Activated T-cell treated with anti-CD3 and anti-CD28 coated beads, Interleukin-2, amount 50 U/mL, for 72 hours (primary cell): Measurements from ENCODE around the gene LAMA2. TPM values are rescaled to one million over a fixed set of nuclear protein-coding genes. Genes with fewer than 3 reads are reported as not detected.

Source experiments
- ATAC-seq, 2 donors: fragments of 150-1000 bp; cut with Tn5 transposase; replicated peaks in 1 of 2; 2 replicates each; pipeline ENCODE4 v1.10.0; 2021; ENCODE audit warnings: moderate library complexity in 2 of 2, mild to moderate bottlenecking in 1 of 2
- DNase-seq, 2 donors: peaks; one replicate each; pipeline ENCODE4 v3.0.0; 2021 to 2022; ENCODE audit warnings: mixed read lengths in 1 of 2
- H3K27ac Mint-ChIP-seq: one replicate; pipeline ENCODE4 v1.8.0; 2022; ENCODE audit warnings: mild to moderate bottlenecking, moderate library complexity, mixed read lengths
- H3K27me3 Mint-ChIP-seq: one replicate; pipeline ENCODE4 v1.8.0; 2022; ENCODE audit warnings: low read depth, mixed read lengths
- H3K36me3 Mint-ChIP-seq, 2 donors: one replicate each; pipeline ENCODE4 v1.8.0; 2022; ENCODE audit warnings: mixed read lengths in 2 of 2, mild to moderate bottlenecking in 1 of 2; ENCODE audit not compliant: insufficient read depth in 2 of 2
- H3K4me1 Mint-ChIP-seq: one replicate; pipeline ENCODE4 v1.8.0; 2022; ENCODE audit warnings: low read depth, mixed read lengths
- H3K4me3 Mint-ChIP-seq, 2 donors: one replicate each; pipeline ENCODE4 v1.8.0; 2022; ENCODE audit warnings: mild to moderate bottlenecking in 2 of 2, mixed read lengths in 2 of 2, moderate library complexity in 2 of 2
- H3K9me3 Mint-ChIP-seq, 2 donors: one replicate each; pipeline ENCODE4 v1.8.0; 2022; ENCODE audit warnings: mixed read lengths in 2 of 2
- total RNA-seq, 2 donors: library from RNA; stranded (reverse); gene quantifications; one replicate each; pipeline ENCODE4 v1.2.3, GENCODE V29; 2022

The LAMA2 gene
- total RNA-seq, 2 donors from 2014 or later = 0.05 TPM; not detected in 1

DNA sequence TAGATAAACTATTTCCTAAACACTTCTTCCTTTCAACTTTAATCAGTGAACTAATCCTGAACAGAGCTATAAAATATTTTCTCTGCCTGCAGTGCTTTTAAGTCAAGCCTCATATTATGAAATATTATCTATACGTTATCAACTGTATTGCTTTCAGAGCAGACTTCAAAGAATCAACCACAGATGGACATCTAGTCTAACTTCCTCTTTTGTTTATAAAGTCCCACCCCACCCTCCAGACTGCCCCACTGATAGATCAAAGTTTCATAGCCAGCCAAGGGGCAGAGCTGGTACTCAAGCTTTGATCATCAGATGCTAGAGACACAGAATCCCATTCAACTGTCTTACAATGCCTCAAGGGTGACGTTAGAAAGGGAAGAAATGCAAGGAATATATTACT is 308.3 kb downstream of the LAMA2 start:
- Mint-ChIP-seq H3K9me3 (no peaks in the 10 kb centered on the region), H3K4me1 (no peaks in the 10 kb centered on the region), H3K36me3 (no peaks in the 10 kb centered on the region), H3K27ac (no peak overlapping the region), H3K4me3 (no peak overlapping the region), H3K27me3 (peaks cover 4% of the 10 kb centered on the region)
- DNase-seq = no peak
- no peak for ATAC-seq

DNA sequence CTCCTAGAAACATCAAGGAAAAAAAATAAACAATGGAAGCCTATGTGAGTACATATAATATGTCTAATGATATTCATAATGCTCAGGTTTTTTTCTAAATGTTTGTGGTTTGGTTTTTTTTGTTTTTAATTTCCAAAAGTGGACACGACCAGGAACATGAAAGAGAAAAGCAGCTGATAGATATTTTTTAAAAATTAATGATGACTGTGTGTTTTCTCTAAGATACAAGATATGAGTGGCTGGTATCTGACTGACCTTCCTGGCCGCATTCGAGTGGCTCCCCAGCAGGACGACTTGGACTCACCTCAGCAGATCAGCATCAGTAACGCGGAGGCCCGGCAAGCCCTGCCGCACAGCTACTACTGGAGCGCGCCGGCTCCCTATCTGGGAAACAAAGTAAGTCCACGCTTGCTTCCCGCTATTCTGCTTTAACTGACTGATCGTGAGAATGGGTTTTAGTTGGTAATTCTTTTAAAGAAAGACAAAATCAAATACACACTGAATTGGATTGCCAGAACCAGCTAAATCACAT is 309.6 kb downstream of the LAMA2 start:
- no peak for ATAC-seq
- Mint-ChIP-seq H3K4me3 (no peak overlapping the region), H3K9me3 (no peaks in the 10 kb centered on the region), H3K4me1 (no peaks in the 10 kb centered on the region), H3K27me3 (peaks cover 11% of the 10 kb centered on the region), H3K27ac (no peak overlapping the region), H3K36me3 (no peaks in the 10 kb centered on the region)
- DNase-seq = no peak

DNA sequence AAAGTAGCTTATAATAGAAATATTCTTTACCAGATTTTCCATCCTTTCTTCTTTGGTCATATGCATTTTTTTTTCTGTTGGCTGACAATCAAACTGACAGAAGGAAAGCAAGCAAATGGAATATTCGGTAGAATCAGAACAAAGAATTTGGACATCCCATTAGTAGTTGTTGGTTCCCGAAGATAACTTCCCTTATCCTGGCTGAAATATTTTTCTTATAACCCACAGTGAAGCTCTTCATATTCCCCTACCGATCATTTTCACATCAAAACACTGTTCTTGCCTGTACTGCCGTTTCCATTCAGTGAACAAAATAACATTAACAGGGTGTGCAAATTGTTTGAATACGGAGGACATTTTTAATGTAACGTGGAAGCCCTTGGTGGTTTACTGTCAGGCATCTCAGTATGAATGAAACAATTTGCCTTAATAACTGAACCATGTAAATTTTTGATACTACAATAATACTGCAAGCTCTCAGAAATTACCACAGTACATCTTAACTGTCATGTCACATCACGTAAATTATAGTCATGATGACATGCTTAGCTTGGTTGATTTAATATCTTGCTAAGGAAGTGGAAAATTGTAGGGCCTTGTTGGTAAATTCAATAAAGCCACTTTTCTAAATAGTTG is 311.5 kb downstream of the LAMA2 start:
- Mint-ChIP-seq H3K4me3 (no peak overlapping the region), H3K27me3 (peaks cover 11% of the 10 kb centered on the region), H3K4me1 (no peaks in the 10 kb centered on the region), H3K36me3 (no peaks in the 10 kb centered on the region), H3K27ac (no peak overlapping the region), H3K9me3 (no peaks in the 10 kb centered on the region)
- no peak for DNase-seq
- ATAC-seq = no peak

DNA sequence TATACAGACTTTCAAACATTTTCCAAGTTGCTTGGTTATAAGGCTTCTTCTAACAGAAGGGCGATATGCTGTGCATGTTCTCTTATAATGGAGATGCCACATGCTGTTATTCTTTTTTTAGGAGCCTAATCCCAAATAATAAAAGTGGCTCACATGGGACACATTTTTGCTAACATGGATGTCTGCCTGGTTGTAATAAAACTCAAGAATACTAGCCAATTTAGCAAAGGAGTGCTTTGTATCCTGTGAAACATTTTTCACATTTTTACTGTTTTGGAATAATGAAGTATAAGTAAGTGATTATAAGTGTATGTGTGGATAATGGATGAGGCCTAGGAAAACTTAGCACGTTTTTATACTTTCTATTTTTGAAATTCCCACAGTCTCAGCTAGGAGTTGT is 312.2 kb downstream of the LAMA2 start:
- Mint-ChIP-seq H3K9me3 (no peaks in the 10 kb centered on the region), H3K27me3 (peaks cover 11% of the 10 kb centered on the region), H3K36me3 (no peaks in the 10 kb centered on the region), H3K4me1 (no peaks in the 10 kb centered on the region), H3K4me3 (no peak overlapping the region), H3K27ac (no peak overlapping the region)
- DNase-seq = no peak
- ATAC-seq = no peak

- no peaks in the 10 kb centered on the region for H3K36me3 Mint-ChIP-seq
- ATAC-seq (no peak), DNase-seq (no peak)
- H3K4me3 Mint-ChIP-seq = no peak overlapping the region
- no peaks in the 10 kb centered on the region for H3K4me1 Mint-ChIP-seq
- H3K27ac Mint-ChIP-seq = no peak overlapping the region
- peaks cover 11% of the 10 kb centered on the region for H3K27me3 Mint-ChIP-seq
- no peaks in the 10 kb centered on the region for H3K9me3 Mint-ChIP-seq
Measured at GRCh38 chr6:129195643-129196042, 312.7 kb downstream of the LAMA2 start.

DNA sequence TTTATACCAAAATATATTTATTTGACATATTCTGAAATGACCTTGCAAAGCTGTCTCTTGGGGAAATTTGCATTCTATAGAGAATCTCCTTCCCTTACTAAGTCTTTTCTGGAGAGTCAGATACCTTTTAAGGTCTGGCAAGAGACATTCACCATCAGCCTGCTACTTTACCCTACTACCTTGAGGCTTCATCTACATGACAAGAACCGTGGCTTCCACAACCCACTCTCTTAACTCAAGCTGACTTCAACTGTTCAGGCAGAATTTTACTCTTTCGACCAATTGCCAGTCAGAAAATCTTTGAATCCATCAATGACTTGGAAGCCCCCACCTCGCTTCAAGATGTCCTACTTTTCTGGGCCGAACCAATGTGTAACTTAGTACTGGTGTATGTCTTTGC is 314.2 kb downstream of the LAMA2 start:
- Mint-ChIP-seq H3K36me3 (no peaks in the 10 kb centered on the region), H3K27me3 (peaks cover 11% of the 10 kb centered on the region), H3K9me3 (no peaks in the 10 kb centered on the region), H3K27ac (no peak overlapping the region), H3K4me1 (no peaks in the 10 kb centered on the region), H3K4me3 (no peak overlapping the region)
- ATAC-seq (no peak), DNase-seq (no peak)

- H3K27me3 Mint-ChIP-seq = peaks cover 11% of the 10 kb centered on the region
- no peaks in the 10 kb centered on the region for H3K36me3 Mint-ChIP-seq
- no peak overlapping the region for H3K27ac Mint-ChIP-seq
- ATAC-seq (no peak), DNase-seq (no peak)
- no peaks in the 10 kb centered on the region for H3K9me3 Mint-ChIP-seq
- no peak overlapping the region for H3K4me3 Mint-ChIP-seq
- H3K4me1 Mint-ChIP-seq = no peaks in the 10 kb centered on the region
Measured at GRCh38 chr6:129200151-129200550, 317.2 kb downstream of the LAMA2 start.

GRCh38 chr6:129203190-129203900 is 320.4 kb downstream of the LAMA2 start:
- no peaks in the 10 kb centered on the region for H3K9me3 Mint-ChIP-seq
- no peaks in the 10 kb centered on the region for H3K4me1 Mint-ChIP-seq
- H3K27ac Mint-ChIP-seq = no peak overlapping the region
- no peak for DNase-seq
- H3K4me3 Mint-ChIP-seq = no peak overlapping the region
- ATAC-seq = no peak
- H3K36me3 Mint-ChIP-seq = no peaks in the 10 kb centered on the region
- no peaks in the 10 kb centered on the region for H3K27me3 Mint-ChIP-seq

DNA sequence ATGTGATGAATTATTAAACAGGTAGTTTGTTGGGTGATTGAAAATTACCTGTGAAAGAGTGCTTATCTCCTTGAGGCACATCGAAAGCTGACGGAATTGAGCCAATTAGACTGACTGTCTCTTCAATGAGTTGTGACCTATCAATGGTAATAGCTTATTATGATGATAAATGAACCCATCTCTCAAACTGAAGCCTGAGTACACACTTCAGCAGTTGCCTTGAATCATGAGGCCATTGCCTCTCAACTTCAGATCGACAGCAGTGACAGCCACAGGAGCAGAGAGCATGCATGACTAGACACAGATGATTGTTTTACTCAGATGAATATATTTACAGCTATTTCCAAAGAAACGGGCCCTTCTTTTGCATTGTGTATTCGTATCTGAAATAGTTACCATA is 323.9 kb downstream of the LAMA2 start:
- H3K27me3 Mint-ChIP-seq = no peaks in the 10 kb centered on the region

DNA sequence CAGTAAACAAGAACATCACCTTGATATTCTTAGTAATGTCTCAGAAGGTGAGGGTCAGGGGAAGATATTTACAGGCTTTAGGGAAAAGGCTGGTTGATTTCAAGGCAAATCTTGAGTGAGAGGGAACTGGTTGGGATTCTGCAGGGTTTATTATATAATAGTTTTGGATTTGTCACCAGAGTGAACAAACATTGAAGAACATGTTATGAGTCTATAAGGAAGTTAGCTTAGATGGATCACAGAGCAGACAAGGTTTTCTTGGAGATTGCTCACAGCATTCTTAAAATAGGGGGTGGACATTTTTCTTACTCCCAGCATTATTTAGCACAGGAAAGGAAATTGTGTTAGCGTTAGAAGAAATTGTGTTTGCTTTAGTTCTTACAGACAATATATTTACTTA is 324.9 kb downstream of the LAMA2 start:
- DNase-seq (no peak), ATAC-seq (no peak)
- H3K27me3 Mint-ChIP-seq = no peaks in the 10 kb centered on the region
- H3K4me3 Mint-ChIP-seq = no peak overlapping the region
- no peaks in the 10 kb centered on the region for H3K4me1 Mint-ChIP-seq
- no peak overlapping the region for H3K27ac Mint-ChIP-seq
- no peaks in the 10 kb centered on the region for H3K9me3 Mint-ChIP-seq
- H3K36me3 Mint-ChIP-seq = no peaks in the 10 kb centered on the region

More for the DNA sequence above, 323.9 kb downstream of the LAMA2 start:
- Mint-ChIP-seq H3K4me1 (no peaks in the 10 kb centered on the region), H3K27ac (no peak overlapping the region), H3K4me3 (no peak overlapping the region), H3K36me3 (no peaks in the 10 kb centered on the region), H3K9me3 (no peaks in the 10 kb centered on the region)
- ATAC-seq (no peak), DNase-seq (no peak)

DNA sequence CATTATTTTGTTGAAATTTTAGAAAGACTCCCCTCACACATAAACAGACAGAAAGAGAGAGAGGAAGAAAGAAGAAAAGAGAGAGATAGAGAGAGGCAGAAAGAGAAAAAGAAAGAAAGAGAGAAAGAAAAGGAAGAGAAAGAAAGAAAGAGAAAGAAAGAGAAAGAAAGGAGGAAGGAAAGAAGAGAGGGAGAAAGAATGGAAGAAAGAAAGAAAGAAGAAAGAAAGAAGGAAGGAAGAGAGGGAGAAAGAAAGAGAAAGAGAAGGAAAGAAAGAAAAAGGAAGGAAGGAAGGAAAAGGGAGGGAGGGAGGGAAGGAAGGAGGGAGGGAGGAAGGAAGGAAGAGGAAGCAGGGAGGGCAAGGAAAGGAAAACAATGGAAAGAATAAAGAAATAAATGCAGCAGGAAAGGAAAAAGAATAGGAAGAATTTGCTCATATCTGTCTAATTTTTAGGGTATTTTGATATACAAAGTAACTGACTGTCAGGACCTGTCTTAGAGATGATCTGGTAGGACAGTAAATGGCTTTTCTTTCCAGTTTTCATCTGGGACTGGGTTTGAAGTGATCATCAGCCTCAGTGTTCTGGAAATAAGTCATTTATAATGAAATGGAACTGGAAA is 325.6 kb downstream of the LAMA2 start:
- ATAC-seq (no peak), DNase-seq (no peak)
- no peaks in the 10 kb centered on the region for H3K36me3 Mint-ChIP-seq
- H3K4me1 Mint-ChIP-seq = no peaks in the 10 kb centered on the region
- no peaks in the 10 kb centered on the region for H3K9me3 Mint-ChIP-seq
- H3K27ac Mint-ChIP-seq = peak overlapping the region; percentile 54
- H3K27me3 Mint-ChIP-seq = no peaks in the 10 kb centered on the region
- H3K4me3 Mint-ChIP-seq = no peak overlapping the region

- Mint-ChIP-seq H3K36me3 (no peaks in the 10 kb centered on the region), H3K4me1 (no peaks in the 10 kb centered on the region), H3K4me3 (no peak overlapping the region), H3K27me3 (peaks cover 5% of the 10 kb centered on the region), H3K9me3 (peaks cover 0 to 2% of the 10 kb centered on the region in 2 donors), H3K27ac (no peak overlapping the region)
- no peak for DNase-seq
- no peak for ATAC-seq
Measured at GRCh38 chr6:129209355-129209754, 326.4 kb downstream of the LAMA2 start.

GRCh38 chr6:129210684-129211083 is 327.7 kb downstream of the LAMA2 start:
- H3K4me3 Mint-ChIP-seq = no peak overlapping the region
- H3K4me1 Mint-ChIP-seq = no peaks in the 10 kb centered on the region
- no peak for DNase-seq
- no peak for ATAC-seq
- no peak overlapping the region for H3K27ac Mint-ChIP-seq
- H3K36me3 Mint-ChIP-seq = no peaks in the 10 kb centered on the region
- peaks cover 5% of the 10 kb centered on the region for H3K27me3 Mint-ChIP-seq
- peaks cover 0 to 2% of the 10 kb centered on the region in 2 donors for H3K9me3 Mint-ChIP-seq
